GM12872 (cell line): ENCODE data around the gene PERM1.

Experiments
- TF ChIP-seq, protein P1 (sequence below): IDR thresholded peaks from 3 replicates; pipeline ENCODE4 v1.5.1; 2011; ENCODE audit warnings: low read depth, mild to moderate bottlenecking, low read length, moderate library complexity; ENCODE audit not compliant: insufficient read depth

The PERM1 gene

GRCh38 chr1:925561-926421 is 56.1 kb downstream of the PERM1 start:
- TF ChIP-seq, protein P1, sequence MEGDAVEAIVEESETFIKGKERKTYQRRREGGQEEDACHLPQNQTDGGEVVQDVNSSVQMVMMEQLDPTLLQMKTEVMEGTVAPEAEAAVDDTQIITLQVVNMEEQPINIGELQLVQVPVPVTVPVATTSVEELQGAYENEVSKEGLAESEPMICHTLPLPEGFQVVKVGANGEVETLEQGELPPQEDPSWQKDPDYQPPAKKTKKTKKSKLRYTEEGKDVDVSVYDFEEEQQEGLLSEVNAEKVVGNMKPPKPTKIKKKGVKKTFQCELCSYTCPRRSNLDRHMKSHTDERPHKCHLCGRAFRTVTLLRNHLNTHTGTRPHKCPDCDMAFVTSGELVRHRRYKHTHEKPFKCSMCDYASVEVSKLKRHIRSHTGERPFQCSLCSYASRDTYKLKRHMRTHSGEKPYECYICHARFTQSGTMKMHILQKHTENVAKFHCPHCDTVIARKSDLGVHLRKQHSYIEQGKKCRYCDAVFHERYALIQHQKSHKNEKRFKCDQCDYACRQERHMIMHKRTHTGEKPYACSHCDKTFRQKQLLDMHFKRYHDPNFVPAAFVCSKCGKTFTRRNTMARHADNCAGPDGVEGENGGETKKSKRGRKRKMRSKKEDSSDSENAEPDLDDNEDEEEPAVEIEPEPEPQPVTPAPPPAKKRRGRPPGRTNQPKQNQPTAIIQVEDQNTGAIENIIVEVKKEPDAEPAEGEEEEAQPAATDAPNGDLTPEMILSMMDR: no peak
